Neural cell (in vitro differentiated cells): ENCODE results near the gene MRPL43.

Experiments
- EP300 ChIP-seq: fragments of 450-650 bp; conservative IDR thresholded peaks from 2 replicates; pipeline ENCODE4 v1.6.1; 2014; ENCODE audit warnings: antibody characterized with exemption, mild to moderate bottlenecking, moderate library complexity; ENCODE audit not compliant: poor library complexity, severe bottlenecking
- EZH2 ChIP-seq: fragments of 200-600, 300-800 bp; shearing (Covaris generic), sonication (generic); IDR thresholded peaks from 2 replicates; pipeline ENCODE4 v1.6.1; 2014; ENCODE audit warnings: antibody characterized with exemption, low read length, borderline replicate concordance, mild to moderate bottlenecking; ENCODE audit not compliant: insufficient read depth, poor library complexity, severe bottlenecking
- MXI1 ChIP-seq: fragments of 450-650 bp; conservative IDR thresholded peaks from 2 replicates; pipeline ENCODE4 v1.6.1; 2014; ENCODE audit warnings: antibody characterized with exemption, mild to moderate bottlenecking; ENCODE audit not compliant: poor library complexity, severe bottlenecking
- POLR2AphosphoS5 ChIP-seq: IDR thresholded peaks from 2 replicates; pipeline ENCODE4 v1.6.1; 2012
- RAD21 ChIP-seq: fragments of 450-650 bp; conservative IDR thresholded peaks from 2 replicates; pipeline ENCODE4 v1.6.1; 2014; ENCODE audit warnings: antibody characterized with exemption, mild to moderate bottlenecking, moderate library complexity
- TAF1 ChIP-seq: IDR thresholded peaks from 2 replicates; pipeline ENCODE4 v1.6.1; 2012; ENCODE audit warnings: low read depth
- TF ChIP-seq, protein P1 (sequence below): fragments of 450-650 bp; IDR thresholded peaks from 2 replicates; pipeline ENCODE4 v1.5.1; 2014; ENCODE audit warnings: antibody characterized with exemption, mild to moderate bottlenecking, moderate library complexity; ENCODE audit not compliant: poor library complexity, severe bottlenecking
- TF ChIP-seq, protein P2 (sequence below): IDR thresholded peaks from 2 replicates; pipeline ENCODE4 v1.6.1; 2012; ENCODE audit warnings: borderline replicate concordance

DNA sequence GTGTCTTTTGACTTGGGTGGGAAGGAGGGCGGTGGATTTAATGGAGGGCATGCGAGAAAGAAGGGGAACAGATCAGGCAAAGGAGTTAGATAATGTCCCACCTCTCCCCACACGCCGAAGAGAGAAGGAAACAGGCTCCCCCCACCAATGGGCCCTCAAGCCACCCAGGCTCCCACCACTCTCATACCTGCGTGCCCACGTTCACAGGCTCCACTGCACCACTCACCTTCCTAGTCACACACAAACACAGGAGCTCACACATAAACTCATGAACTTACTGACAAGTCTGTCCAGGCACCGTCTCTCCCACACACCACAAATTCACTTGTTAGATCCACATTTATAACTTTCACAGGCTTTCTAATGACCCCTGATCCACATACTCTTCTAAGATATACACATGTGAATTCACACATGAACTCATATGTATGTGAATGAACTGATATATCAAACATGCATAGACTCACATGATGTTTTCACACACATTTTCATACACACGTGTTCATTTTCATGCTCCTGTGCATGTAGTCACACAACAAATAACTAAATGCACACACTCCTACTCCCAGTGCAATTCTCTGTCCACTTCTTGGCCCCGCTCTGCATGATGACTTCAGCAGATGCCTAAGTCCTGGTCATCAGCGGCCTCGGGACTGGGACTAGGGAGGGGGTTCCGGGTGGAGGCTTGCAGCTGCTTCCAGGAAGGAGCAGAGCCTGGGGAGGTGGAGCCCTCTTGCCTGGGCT, 13.8 kb upstream of the MRPL43 start:
- TF ChIP-seq, protein P1, sequence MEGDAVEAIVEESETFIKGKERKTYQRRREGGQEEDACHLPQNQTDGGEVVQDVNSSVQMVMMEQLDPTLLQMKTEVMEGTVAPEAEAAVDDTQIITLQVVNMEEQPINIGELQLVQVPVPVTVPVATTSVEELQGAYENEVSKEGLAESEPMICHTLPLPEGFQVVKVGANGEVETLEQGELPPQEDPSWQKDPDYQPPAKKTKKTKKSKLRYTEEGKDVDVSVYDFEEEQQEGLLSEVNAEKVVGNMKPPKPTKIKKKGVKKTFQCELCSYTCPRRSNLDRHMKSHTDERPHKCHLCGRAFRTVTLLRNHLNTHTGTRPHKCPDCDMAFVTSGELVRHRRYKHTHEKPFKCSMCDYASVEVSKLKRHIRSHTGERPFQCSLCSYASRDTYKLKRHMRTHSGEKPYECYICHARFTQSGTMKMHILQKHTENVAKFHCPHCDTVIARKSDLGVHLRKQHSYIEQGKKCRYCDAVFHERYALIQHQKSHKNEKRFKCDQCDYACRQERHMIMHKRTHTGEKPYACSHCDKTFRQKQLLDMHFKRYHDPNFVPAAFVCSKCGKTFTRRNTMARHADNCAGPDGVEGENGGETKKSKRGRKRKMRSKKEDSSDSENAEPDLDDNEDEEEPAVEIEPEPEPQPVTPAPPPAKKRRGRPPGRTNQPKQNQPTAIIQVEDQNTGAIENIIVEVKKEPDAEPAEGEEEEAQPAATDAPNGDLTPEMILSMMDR: no peak
- TF ChIP-seq POLR2AphosphoS5 (no peak), EP300 (no peak), RAD21 (no peak), MXI1 (no peak), TAF1 (no peak), EZH2 (no peak)
- TF ChIP-seq, protein P2, sequence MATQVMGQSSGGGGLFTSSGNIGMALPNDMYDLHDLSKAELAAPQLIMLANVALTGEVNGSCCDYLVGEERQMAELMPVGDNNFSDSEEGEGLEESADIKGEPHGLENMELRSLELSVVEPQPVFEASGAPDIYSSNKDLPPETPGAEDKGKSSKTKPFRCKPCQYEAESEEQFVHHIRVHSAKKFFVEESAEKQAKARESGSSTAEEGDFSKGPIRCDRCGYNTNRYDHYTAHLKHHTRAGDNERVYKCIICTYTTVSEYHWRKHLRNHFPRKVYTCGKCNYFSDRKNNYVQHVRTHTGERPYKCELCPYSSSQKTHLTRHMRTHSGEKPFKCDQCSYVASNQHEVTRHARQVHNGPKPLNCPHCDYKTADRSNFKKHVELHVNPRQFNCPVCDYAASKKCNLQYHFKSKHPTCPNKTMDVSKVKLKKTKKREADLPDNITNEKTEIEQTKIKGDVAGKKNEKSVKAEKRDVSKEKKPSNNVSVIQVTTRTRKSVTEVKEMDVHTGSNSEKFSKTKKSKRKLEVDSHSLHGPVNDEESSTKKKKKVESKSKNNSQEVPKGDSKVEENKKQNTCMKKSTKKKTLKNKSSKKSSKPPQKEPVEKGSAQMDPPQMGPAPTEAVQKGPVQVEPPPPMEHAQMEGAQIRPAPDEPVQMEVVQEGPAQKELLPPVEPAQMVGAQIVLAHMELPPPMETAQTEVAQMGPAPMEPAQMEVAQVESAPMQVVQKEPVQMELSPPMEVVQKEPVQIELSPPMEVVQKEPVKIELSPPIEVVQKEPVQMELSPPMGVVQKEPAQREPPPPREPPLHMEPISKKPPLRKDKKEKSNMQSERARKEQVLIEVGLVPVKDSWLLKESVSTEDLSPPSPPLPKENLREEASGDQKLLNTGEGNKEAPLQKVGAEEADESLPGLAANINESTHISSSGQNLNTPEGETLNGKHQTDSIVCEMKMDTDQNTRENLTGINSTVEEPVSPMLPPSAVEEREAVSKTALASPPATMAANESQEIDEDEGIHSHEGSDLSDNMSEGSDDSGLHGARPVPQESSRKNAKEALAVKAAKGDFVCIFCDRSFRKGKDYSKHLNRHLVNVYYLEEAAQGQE: no peak
